ENCODE measurements around the gene CACNA2D4.

The CACNA2D4 gene

DNA sequence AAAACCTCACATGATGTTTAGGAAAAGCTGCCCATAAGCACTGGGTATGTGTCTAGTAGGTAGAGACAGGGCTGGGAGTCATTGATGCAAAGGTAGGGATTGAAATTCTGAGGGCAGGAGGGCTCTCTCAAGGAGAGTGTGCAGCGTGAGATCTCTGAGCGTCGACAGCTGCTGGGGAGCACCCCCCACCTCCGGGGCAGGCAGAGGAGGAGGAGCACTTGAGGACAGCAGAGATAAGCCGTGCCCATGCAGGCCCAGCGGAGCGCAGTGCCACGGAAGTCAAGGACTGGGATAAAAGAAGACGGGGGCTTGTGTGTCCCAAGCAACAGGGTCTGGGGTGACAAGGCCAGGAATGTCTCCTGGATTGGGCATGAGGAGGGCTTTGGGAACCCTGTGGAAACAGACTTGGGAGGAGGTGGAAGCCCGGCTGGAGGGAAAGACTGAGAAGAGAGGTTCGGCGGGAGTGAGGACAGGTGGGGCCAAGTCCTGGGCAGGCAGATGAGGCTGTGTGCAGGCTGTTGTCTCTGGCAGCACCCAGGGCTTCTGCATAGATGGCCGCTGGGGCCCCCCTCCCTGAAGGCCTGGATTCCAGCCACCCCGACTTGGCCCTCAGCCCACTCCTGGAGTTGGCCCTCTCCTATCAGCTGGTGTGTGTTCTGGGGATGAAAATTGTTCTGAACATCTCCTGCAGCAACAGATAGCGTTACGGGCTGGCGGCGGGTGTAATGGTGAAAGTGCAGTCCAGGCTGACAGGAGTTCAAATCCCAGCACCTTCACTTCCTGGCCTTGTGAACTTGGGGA, 1.9 kb downstream of the CACNA2D4 start:
- TF ChIP-seq, protein P1, sequence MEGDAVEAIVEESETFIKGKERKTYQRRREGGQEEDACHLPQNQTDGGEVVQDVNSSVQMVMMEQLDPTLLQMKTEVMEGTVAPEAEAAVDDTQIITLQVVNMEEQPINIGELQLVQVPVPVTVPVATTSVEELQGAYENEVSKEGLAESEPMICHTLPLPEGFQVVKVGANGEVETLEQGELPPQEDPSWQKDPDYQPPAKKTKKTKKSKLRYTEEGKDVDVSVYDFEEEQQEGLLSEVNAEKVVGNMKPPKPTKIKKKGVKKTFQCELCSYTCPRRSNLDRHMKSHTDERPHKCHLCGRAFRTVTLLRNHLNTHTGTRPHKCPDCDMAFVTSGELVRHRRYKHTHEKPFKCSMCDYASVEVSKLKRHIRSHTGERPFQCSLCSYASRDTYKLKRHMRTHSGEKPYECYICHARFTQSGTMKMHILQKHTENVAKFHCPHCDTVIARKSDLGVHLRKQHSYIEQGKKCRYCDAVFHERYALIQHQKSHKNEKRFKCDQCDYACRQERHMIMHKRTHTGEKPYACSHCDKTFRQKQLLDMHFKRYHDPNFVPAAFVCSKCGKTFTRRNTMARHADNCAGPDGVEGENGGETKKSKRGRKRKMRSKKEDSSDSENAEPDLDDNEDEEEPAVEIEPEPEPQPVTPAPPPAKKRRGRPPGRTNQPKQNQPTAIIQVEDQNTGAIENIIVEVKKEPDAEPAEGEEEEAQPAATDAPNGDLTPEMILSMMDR (IDR thresholded peaks at IDR 0.05), result no peak
- H3K27ac ChIP-seq, result no peak overlapping the region
- H3K9me3 ChIP-seq, result no peaks in the 10 kb centered on the region
- H3K4me1 ChIP-seq, result peaks cover 0 to 15% (median 5%) of the 10 kb centered on the region in 4 donors
- intact Hi-C loops (cut with DNase I; ENCODE audit: low total_unique reads), result loop anchor here (10.0 kb wide), 1 partner anchor 102 kb away; no protein-coding TSS in a partner anchor
- H3K27me3 ChIP-seq, result no peaks in the 10 kb centered on the region
- peak in 1 of 2 donors; percentile 64 for DNase-seq
- no peaks in the 10 kb centered on the region for H3K36me3 ChIP-seq
- no peak overlapping the region for H3K4me3 ChIP-seq

DNA sequence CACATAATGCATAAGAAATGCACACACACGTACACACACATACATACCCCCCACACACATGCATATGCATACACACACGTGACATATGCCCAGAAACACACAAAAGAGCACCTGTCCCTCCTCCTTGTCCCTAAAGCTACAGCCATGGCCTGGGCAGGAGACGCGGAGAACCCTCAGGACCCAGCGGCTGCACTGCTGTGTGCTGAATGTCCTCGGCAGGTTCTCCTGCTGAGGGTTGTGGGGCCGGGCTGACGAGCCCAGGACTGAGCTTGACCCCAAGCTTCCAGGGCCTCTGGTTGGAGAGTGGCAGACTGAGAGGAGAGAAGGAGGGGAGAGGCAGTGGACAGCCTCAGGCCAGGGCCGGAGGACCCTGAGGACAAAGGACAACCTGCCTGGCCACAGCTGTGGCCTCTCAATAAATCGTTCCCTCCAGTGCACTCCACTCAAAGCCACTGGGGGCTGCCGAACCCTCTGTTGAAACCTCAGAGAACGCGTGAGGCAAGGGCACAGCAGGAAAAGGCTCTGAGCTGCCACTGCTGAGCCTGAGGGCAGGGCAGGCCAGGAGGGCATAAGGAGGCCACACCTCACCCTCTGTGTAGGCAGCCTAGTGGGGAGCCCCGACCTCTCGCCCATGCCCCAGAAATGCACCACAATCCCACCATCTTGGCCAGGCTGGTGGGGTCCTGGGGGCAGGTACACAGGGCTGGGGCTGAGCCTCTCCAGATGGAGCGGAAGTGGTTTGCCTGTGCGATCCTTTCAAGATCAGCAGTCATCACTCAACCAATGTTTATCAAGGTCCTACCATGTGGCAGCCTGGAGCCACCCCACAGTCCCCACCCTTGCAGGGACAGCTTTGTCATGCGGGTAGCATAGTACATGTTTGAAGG, 3.1 kb downstream of the CACNA2D4 start:
- H3K9me3 ChIP-seq, result no peaks in the 10 kb centered on the region
- H3K4me1 ChIP-seq, result peaks cover 0 to 15% (median 5%) of the 10 kb centered on the region in 4 donors
- intact Hi-C loops (cut with DNase I; ENCODE audit: low total_unique reads), result loop anchor here (10.0 kb wide), 1 partner anchor 101 kb away; no protein-coding TSS in a partner anchor

DNA sequence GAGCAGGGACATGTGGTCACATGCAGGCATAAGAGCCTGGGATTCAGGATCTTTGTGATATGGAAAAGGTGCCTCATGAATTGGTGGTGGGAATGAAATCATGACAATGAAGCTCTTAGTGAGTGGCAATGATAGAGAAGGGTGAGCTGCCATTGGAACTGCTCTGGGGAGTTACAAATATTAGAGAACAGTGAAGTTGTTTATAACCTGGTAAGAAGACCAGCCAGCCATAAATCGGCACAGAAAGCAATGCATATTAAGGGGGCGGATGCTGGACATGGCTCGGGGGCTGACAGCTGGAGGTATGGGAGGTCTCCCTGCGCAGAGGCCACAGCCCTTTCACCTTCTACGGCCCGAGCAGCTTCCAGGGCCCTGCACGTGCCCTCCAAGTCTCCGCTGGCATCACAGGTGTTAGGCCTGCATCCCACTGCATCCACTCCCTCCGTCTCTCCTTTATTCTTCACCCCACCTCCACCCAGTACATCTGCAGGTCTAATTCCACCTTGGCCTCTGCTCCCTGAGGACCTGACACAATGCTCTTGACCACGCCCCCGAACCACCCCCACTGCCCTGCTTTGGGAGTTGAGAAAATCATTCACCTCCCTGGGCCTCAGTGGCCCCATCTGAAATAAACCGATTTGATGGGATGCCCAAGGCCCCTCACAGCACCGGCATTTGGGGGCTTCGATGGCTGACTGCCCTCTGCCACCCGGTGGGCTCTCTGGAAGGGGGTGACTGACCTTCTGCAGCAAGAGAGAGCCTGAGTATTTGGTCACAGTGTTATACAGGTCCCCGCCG, 4.1 kb downstream of the CACNA2D4 start:
- Histone ChIP-seq H3K4me3 (no peak overlapping the region), H3K36me3 (no peaks in the 10 kb centered on the region), H3K27me3 (no peaks in the 10 kb centered on the region), H3K4me1 (peaks cover 0 to 15% (median 5%) of the 10 kb centered on the region in 4 donors), H3K9me3 (no peaks in the 10 kb centered on the region), H3K27ac (no peak overlapping the region)
- TF ChIP-seq, protein P1 (IDR thresholded peaks at IDR 0.05), result no peak
- DNase-seq, result peak in 1 of 2 donors; percentile 49
- intact Hi-C loops (cut with DNase I; ENCODE audit: low total_unique reads), result loop anchor here (10.0 kb wide), 1 partner anchor 100 kb away; no protein-coding TSS in a partner anchor

More for the DNA sequence above, 3.1 kb downstream of the CACNA2D4 start:
- DNase-seq, result peak in 1 of 2 donors; percentile 54
- Histone ChIP-seq H3K27ac (no peak overlapping the region), H3K4me3 (no peak overlapping the region), H3K27me3 (no peaks in the 10 kb centered on the region), H3K36me3 (no peaks in the 10 kb centered on the region)
- TF ChIP-seq, protein P1 (IDR thresholded peaks at IDR 0.05), result no peak

GRCh38 chr12:1913377-1914113, 4.9 kb downstream of the CACNA2D4 start:
- DNase-seq, result peak in 1 of 2 donors; percentile 35
- Histone ChIP-seq H3K9me3 (no peaks in the 10 kb centered on the region), H3K27me3 (no peaks in the 10 kb centered on the region), H3K4me1 (peaks cover 0 to 15% (median 5%) of the 10 kb centered on the region in 4 donors), H3K27ac (no peak overlapping the region), H3K36me3 (no peaks in the 10 kb centered on the region), H3K4me3 (no peak overlapping the region)
- intact Hi-C loops (cut with DNase I; ENCODE audit: low total_unique reads), result loop anchor here (10.0 kb wide), 1 partner anchor 99 kb away; no protein-coding TSS in a partner anchor
- TF ChIP-seq, protein P1 (IDR thresholded peaks at IDR 0.05), result no peak
